ENCODE data around the gene TBC1D1. TPM values are rescaled to one million over a fixed set of nuclear protein-coding genes. Genes with fewer than 3 reads are reported as not detected.

TBC1D1 gene
- total and polyA plus RNA-seq, 2 donors (not counting 3 experiments of a cell fraction or from before 2014, with no cell fraction given), result 63.5 to 116 TPM

GRCh38 chr4:38004887-38005286 is 114.0 kb downstream of the TBC1D1 start:
- Histone ChIP-seq H3K4me1 (ENCODE audit: control insufficient read depth, extremely low read depth, insufficient read depth, low read length) (no peaks in the 10 kb centered on the region), H2AFZ (ENCODE audit: low read depth, low read length) (no peak overlapping the region), H3K9me3 (replicated peaks; ENCODE audit: control insufficient read depth, insufficient read depth, low read length) (no peaks in the 10 kb centered on the region), H3K9me1 (replicated peaks; ENCODE audit: control insufficient read depth, extremely low read depth, insufficient read depth, low read length) (no peaks in the 10 kb centered on the region), H3K4me3 (replicated peaks in 1 of 3; ENCODE audit: insufficient read depth in 1 of 3, low read depth in 1 of 3, low read length in 3 of 3) (no peak overlapping the region), H3K27me3 (ENCODE audit: control insufficient read depth in 2 of 2, insufficient read depth in 2 of 2, low read length in 2 of 2) (no peaks in the 10 kb centered on the region), H3K36me3 (ENCODE audit: control insufficient read depth in 2 of 2, extremely low read depth in 1 of 2, insufficient read depth in 2 of 2, low read length in 2 of 2) (peaks cover 0 to 2% of the 10 kb centered on the region in 2 experiments), H3K27ac (ENCODE audit: insufficient read depth, low read depth, low read length) (no peak overlapping the region), H4K20me1 (replicated peaks; ENCODE audit: control insufficient read depth, extremely low read depth, insufficient read depth, low read length) (no peaks in the 10 kb centered on the region), H3K9ac (replicated peaks; ENCODE audit: extremely low read depth, insufficient read depth, low read length) (no peak overlapping the region), H3K79me2 (ENCODE audit: control insufficient read depth, insufficient read depth, low read length) (peaks cover 2% of the 10 kb centered on the region), H3K4me2 (ENCODE audit: insufficient read depth, low read length) (no peak overlapping the region)
- intact Hi-C loops (cut with micrococcal nuclease), result no loop called here
- CTCF ChIA-PET, result interaction anchor here (1.3 kb wide), 1 partner anchor 178 kb away, joined by 3 read pairs; the partner anchor contains the start of gene PGM2
- POLR2A ChIA-PET, result no interaction called here
- TF ChIP-seq EZH2 (IDR thresholded peaks at IDR 0.05; ENCODE audit: borderline replicate concordance, low read depth, low read length, severe bottlenecking) (no peak), GATA2 (IDR thresholded peaks at IDR 0.05; ENCODE audit: insufficient read depth, insufficient read length, low read depth, low read length) (no peak), FOS (IDR thresholded peaks at IDR 0.05; ENCODE audit: borderline replicate concordance, insufficient read depth, low read length) (no peak), POLR2A (IDR thresholded peaks at IDR 0.05; ENCODE audit: low read depth, low read length) (no peak), POLR2AphosphoS5 (IDR thresholded peaks at IDR 0.05; ENCODE audit: insufficient read depth, low read depth, low read length) (no peak), JUN (IDR thresholded peaks at IDR 0.05; ENCODE audit: borderline replicate concordance, insufficient read depth, insufficient read length, low read depth) (no peak), MYC (IDR thresholded peaks at IDR 0.05; ENCODE audit: low read depth, low read length) (no peak)
- TF ChIP-seq, protein P1, sequence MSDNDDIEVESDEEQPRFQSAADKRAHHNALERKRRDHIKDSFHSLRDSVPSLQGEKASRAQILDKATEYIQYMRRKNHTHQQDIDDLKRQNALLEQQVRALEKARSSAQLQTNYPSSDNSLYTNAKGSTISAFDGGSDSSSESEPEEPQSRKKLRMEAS (IDR thresholded peaks at IDR 0.05; ENCODE audit: insufficient read depth, insufficient read length), result no peak
- no peak for DNase-seq (ENCODE audit: low read depth, low spot score)
- no TSS peak for BruUV-seq (replicated peaks)
- no peak for FAIRE-seq
- dilution Hi-C loops (cut with MboI; ENCODE audit: extremely low pct_ligation_motif_present, low sequenced_read_pairs), result no loop called here

DNA sequence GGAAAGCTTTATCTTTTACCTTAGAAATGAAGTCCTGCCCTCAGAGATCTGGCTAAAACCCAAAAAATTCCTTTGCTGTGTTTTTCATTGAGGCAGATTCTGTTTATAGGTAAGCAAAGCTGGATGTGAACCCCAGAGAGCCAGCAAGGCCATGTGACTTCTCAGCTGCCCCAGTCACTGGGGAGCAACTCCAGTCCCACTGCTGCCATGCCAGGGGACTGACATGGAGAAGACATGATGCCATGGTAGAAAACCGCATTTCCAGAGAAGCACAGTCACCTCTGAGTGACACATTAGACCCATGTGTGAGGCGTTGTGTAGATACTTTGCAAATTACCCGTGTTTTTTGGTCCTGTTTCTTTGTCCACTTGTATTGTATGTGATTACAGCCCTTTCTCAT is 114.8 kb downstream of the TBC1D1 start:
- Histone ChIP-seq H3K4me2 (ENCODE audit: insufficient read depth, low read length) (no peak overlapping the region), H2AFZ (ENCODE audit: low read depth, low read length) (no peak overlapping the region), H3K9ac (replicated peaks; ENCODE audit: extremely low read depth, insufficient read depth, low read length) (no peak overlapping the region), H3K36me3 (ENCODE audit: control insufficient read depth in 2 of 2, extremely low read depth in 1 of 2, insufficient read depth in 2 of 2, low read length in 2 of 2) (peaks cover 0 to 2% of the 10 kb centered on the region in 2 experiments), H3K79me2 (ENCODE audit: control insufficient read depth, insufficient read depth, low read length) (peaks cover 6% of the 10 kb centered on the region), H3K4me3 (replicated peaks in 1 of 3; ENCODE audit: insufficient read depth in 1 of 3, low read depth in 1 of 3, low read length in 3 of 3) (no peak overlapping the region), H4K20me1 (replicated peaks; ENCODE audit: control insufficient read depth, extremely low read depth, insufficient read depth, low read length) (no peaks in the 10 kb centered on the region), H3K27me3 (ENCODE audit: control insufficient read depth in 2 of 2, insufficient read depth in 2 of 2, low read length in 2 of 2) (no peaks in the 10 kb centered on the region), H3K9me3 (replicated peaks; ENCODE audit: control insufficient read depth, insufficient read depth, low read length) (no peaks in the 10 kb centered on the region), H3K27ac (ENCODE audit: insufficient read depth, low read depth, low read length) (no peak overlapping the region), H3K9me1 (replicated peaks; ENCODE audit: control insufficient read depth, extremely low read depth, insufficient read depth, low read length) (no peaks in the 10 kb centered on the region), H3K4me1 (ENCODE audit: control insufficient read depth, extremely low read depth, insufficient read depth, low read length) (no peaks in the 10 kb centered on the region)
- dilution Hi-C loops (cut with MboI; ENCODE audit: extremely low pct_ligation_motif_present, low sequenced_read_pairs), result no loop called here
- CTCF ChIA-PET, result no interaction called here
- DNase-seq (ENCODE audit: low read depth, low spot score) (no peak), FAIRE-seq (no peak)
- no TSS peak for BruUV-seq (replicated peaks)
- TF ChIP-seq FOS (IDR thresholded peaks at IDR 0.05; ENCODE audit: borderline replicate concordance, insufficient read depth, low read length) (no peak), MYC (IDR thresholded peaks at IDR 0.05; ENCODE audit: low read depth, low read length) (no peak), POLR2AphosphoS5 (IDR thresholded peaks at IDR 0.05; ENCODE audit: insufficient read depth, low read depth, low read length) (no peak), POLR2A (IDR thresholded peaks at IDR 0.05; ENCODE audit: low read depth, low read length) (no peak), GATA2 (IDR thresholded peaks at IDR 0.05; ENCODE audit: insufficient read depth, insufficient read length, low read depth, low read length) (no peak), JUN (IDR thresholded peaks at IDR 0.05; ENCODE audit: borderline replicate concordance, insufficient read depth, insufficient read length, low read depth) (no peak), EZH2 (IDR thresholded peaks at IDR 0.05; ENCODE audit: borderline replicate concordance, low read depth, low read length, severe bottlenecking) (no peak)
- TF ChIP-seq, protein P2, sequence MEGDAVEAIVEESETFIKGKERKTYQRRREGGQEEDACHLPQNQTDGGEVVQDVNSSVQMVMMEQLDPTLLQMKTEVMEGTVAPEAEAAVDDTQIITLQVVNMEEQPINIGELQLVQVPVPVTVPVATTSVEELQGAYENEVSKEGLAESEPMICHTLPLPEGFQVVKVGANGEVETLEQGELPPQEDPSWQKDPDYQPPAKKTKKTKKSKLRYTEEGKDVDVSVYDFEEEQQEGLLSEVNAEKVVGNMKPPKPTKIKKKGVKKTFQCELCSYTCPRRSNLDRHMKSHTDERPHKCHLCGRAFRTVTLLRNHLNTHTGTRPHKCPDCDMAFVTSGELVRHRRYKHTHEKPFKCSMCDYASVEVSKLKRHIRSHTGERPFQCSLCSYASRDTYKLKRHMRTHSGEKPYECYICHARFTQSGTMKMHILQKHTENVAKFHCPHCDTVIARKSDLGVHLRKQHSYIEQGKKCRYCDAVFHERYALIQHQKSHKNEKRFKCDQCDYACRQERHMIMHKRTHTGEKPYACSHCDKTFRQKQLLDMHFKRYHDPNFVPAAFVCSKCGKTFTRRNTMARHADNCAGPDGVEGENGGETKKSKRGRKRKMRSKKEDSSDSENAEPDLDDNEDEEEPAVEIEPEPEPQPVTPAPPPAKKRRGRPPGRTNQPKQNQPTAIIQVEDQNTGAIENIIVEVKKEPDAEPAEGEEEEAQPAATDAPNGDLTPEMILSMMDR (IDR thresholded peaks at IDR 0.05; ENCODE audit: extremely low read depth in 1 of 2, insufficient read depth in 1 of 2, low read depth in 1 of 2, low read length in 2 of 2), result no peak
- TF ChIP-seq, protein P1 (IDR thresholded peaks at IDR 0.05; ENCODE audit: insufficient read depth, insufficient read length), result no peak
- POLR2A ChIA-PET, result no interaction called here
- intact Hi-C loops (cut with micrococcal nuclease), result no loop called here

Measured in endothelial cell of umbilical vein (primary cell).